ENCODE measurements around the gene NOPCHAP1. TPM values are rescaled to one million over a fixed set of nuclear protein-coding genes. Genes with fewer than 3 reads are reported as not detected.

Gene NOPCHAP1
- 5.2 and 8.7 TPM in 2 replicates for total RNA-seq

GRCh38 chr12:104986022-104986941, at the start of gene NOPCHAP1:
Gene NOPCHAP1, plus strand, starts transcription at chr12:104986316. Its CDS starts 37 bp downstream, at chr12:104986353.

GRCh38 chr12:104958001-104958804, 27.9 kb upstream of the NOPCHAP1 start, which contains the start of gene SLC41A2:
Gene SLC41A2, minus strand, starts transcription at chr12:104958290. Its CDS starts 29,763 bp downstream, at chr12:104928527.

Other genes with a start within 250 kb of the NOPCHAP1 start
- 3.7 and 4.3 TPM in 2 replicates for gene SLC41A2, start 28.0 kb upstream of the NOPCHAP1 start, total RNA-seq
- 0.34 and 0.87 TPM in 2 replicates for gene ALDH1L2, start 98.1 kb downstream of the NOPCHAP1 start, total RNA-seq
- 121 and 146 TPM in 2 replicates for gene WASHC4, start 121.4 kb downstream of the NOPCHAP1 start, total RNA-seq
- 20.2 and 20.3 TPM in 2 replicates for gene APPL2, start 249.9 kb downstream of the NOPCHAP1 start, total RNA-seq